Measurements from ENCODE around the gene UNC5B.

The UNC5B gene

DNA sequence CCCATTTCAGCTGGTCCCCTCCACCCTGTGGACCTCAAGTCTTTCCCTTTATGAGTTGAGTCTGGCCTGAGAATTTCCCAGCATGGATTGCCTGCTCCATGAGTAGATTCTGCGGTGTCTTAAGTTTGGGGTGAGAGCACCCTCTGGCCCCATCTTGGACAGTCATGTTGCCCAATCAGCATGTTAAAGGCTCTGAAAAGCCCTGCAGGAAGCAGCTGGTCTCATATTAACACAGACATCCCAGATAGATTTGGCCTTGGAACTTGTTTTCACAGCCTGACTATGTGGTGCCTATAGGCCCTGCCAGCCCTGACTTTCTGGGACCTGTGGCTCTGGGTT, 91.2 kb downstream of the UNC5B start:
- no peaks in the 10 kb centered on the region for H3K4me1 ChIP-seq (ENCODE audit: control insufficient read depth, insufficient read depth, low read length, poor library complexity, severe bottlenecking)
- H3K27ac ChIP-seq (ENCODE audit: low read depth, low read length, severe bottlenecking): no peak overlapping the region
- H3K9me3 ChIP-seq (ENCODE audit: control insufficient read depth, low read length): no peaks in the 10 kb centered on the region
- peaks cover 50% of the 10 kb centered on the region for H3K36me3 ChIP-seq (ENCODE audit: control insufficient read depth, insufficient read depth, low read length)
- no peak overlapping the region for H3K4me3 ChIP-seq (ENCODE audit: extremely low read depth, insufficient read depth, low read length, poor library complexity, severe bottlenecking)
- WGBS, 2 experiments (ENCODE audit: insufficient coverage in 2 of 2): 50 to 60% methylated on average over 1 of the region's 1 CpG

DNA sequence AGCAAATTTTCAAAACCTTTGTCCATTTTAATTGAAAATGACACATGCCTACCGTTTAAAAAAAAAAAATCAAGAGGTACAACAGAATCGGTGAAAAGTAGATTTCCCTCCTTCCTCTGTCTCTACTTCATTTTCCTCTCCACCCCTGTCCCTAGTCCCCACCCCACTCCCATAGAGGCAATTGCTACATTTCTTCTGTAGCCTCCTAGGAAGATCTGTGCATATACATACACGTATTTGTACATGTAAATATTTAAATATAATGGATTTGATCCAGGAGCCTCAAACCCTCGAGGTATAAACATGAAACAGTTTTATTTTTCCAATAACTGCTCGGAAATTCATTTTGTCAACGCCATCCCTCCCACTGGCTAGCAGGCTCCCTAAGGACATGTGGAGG, 92.5 kb downstream of the UNC5B start:
- H3K4me1 ChIP-seq (ENCODE audit: control insufficient read depth, insufficient read depth, low read length, poor library complexity, severe bottlenecking): no peaks in the 10 kb centered on the region
- WGBS, 2 experiments (ENCODE audit: insufficient coverage in 2 of 2): 91 to 98% methylated on average over 5 of the region's 6 CpGs
- peaks cover 40% of the 10 kb centered on the region for H3K36me3 ChIP-seq (ENCODE audit: control insufficient read depth, insufficient read depth, low read length)
- no peaks in the 10 kb centered on the region for H3K9me3 ChIP-seq (ENCODE audit: control insufficient read depth, low read length)
- no peak overlapping the region for H3K27ac ChIP-seq (ENCODE audit: low read depth, low read length, severe bottlenecking)
- H3K4me3 ChIP-seq (ENCODE audit: extremely low read depth, insufficient read depth, low read length, poor library complexity, severe bottlenecking): no peak overlapping the region

- WGBS, 2 experiments (ENCODE audit: insufficient coverage in 2 of 2): 75 to 76% methylated on average over 2 to 3 of the region's 3 CpGs
- peaks cover 26% of the 10 kb centered on the region for H3K36me3 ChIP-seq (ENCODE audit: control insufficient read depth, insufficient read depth, low read length)
- H3K27ac ChIP-seq (ENCODE audit: low read depth, low read length, severe bottlenecking): no peak overlapping the region
- no peaks in the 10 kb centered on the region for H3K9me3 ChIP-seq (ENCODE audit: control insufficient read depth, low read length)
- no peaks in the 10 kb centered on the region for H3K4me1 ChIP-seq (ENCODE audit: control insufficient read depth, insufficient read depth, low read length, poor library complexity, severe bottlenecking)
- H3K4me3 ChIP-seq (ENCODE audit: extremely low read depth, insufficient read depth, low read length, poor library complexity, severe bottlenecking): no peak overlapping the region
Observed at GRCh38 chr10:71306979-71307378, 94.6 kb downstream of the UNC5B start.

DNA sequence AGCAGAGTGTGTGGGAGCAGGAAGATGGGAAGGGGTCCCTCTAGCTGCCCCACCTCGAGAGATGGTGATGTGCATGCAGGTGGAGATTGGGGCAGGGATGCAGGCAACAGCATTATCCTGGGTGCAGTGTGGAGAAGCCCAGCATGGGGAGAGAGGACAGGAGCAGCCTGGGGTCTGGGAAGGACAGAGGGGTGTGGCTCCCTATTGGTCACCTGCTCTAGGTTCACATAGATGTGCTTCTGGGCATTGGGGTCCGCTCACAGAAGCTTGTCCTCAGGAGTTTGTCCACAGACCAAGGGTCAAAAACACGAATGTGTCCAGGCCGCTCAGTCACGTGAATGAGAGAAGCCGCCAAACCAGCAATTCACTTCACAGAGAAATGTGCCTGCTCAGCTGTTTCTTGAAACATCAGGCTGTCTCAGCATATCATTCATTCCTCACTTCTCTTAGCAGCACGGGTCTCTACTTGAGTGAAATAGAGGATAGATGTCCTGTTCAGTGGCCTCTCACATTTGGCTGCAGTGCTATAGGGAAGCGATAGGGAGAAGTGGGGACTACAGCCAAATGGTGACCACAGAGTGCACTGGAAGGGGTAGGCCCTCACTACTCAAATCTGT, 95.2 kb downstream of the UNC5B start:
- no peak overlapping the region for H3K4me3 ChIP-seq (ENCODE audit: extremely low read depth, insufficient read depth, low read length, poor library complexity, severe bottlenecking)
- no peak overlapping the region for H3K27ac ChIP-seq (ENCODE audit: low read depth, low read length, severe bottlenecking)
- H3K36me3 ChIP-seq (ENCODE audit: control insufficient read depth, insufficient read depth, low read length): peaks cover 24% of the 10 kb centered on the region
- no peaks in the 10 kb centered on the region for H3K4me1 ChIP-seq (ENCODE audit: control insufficient read depth, insufficient read depth, low read length, poor library complexity, severe bottlenecking)
- 88 to 95% methylated on average over 7 of the region's 8 CpGs for WGBS, 2 experiments (ENCODE audit: insufficient coverage in 2 of 2)
- H3K9me3 ChIP-seq (ENCODE audit: control insufficient read depth, low read length): no peaks in the 10 kb centered on the region

- WGBS, 2 experiments (ENCODE audit: insufficient coverage in 2 of 2): 100% methylated on average over 1 to 2 of the region's 2 CpGs
- no peaks in the 10 kb centered on the region for H3K4me1 ChIP-seq (ENCODE audit: control insufficient read depth, insufficient read depth, low read length, poor library complexity, severe bottlenecking)
- no peak overlapping the region for H3K27ac ChIP-seq (ENCODE audit: low read depth, low read length, severe bottlenecking)
- H3K36me3 ChIP-seq (ENCODE audit: control insufficient read depth, insufficient read depth, low read length): peaks cover 18% of the 10 kb centered on the region
- no peak overlapping the region for H3K4me3 ChIP-seq (ENCODE audit: extremely low read depth, insufficient read depth, low read length, poor library complexity, severe bottlenecking)
- H3K9me3 ChIP-seq (ENCODE audit: control insufficient read depth, low read length): no peaks in the 10 kb centered on the region
Observed at GRCh38 chr10:71308244-71308643, 95.9 kb downstream of the UNC5B start.

GRCh38 chr10:71308985-71309384, 96.6 kb downstream of the UNC5B start:
- H3K36me3 ChIP-seq (ENCODE audit: control insufficient read depth, insufficient read depth, low read length): peaks cover 13% of the 10 kb centered on the region
- WGBS, 2 experiments (ENCODE audit: insufficient coverage in 2 of 2): 69 to 88% methylated on average over 2 of the region's 3 CpGs
- no peaks in the 10 kb centered on the region for H3K4me1 ChIP-seq (ENCODE audit: control insufficient read depth, insufficient read depth, low read length, poor library complexity, severe bottlenecking)

GRCh38 chr10:71309919-71310318, 97.5 kb downstream of the UNC5B start:
- H3K27ac ChIP-seq (ENCODE audit: low read depth, low read length, severe bottlenecking): no peak overlapping the region
- H3K9me3 ChIP-seq (ENCODE audit: control insufficient read depth, low read length): no peaks in the 10 kb centered on the region
- no peak overlapping the region for H3K4me3 ChIP-seq (ENCODE audit: extremely low read depth, insufficient read depth, low read length, poor library complexity, severe bottlenecking)
- peaks cover 5% of the 10 kb centered on the region for H3K36me3 ChIP-seq (ENCODE audit: control insufficient read depth, insufficient read depth, low read length)
- H3K4me1 ChIP-seq (ENCODE audit: control insufficient read depth, insufficient read depth, low read length, poor library complexity, severe bottlenecking): no peaks in the 10 kb centered on the region
- WGBS, 2 experiments (ENCODE audit: insufficient coverage in 2 of 2): 80% methylated on average over 2 of the region's 3 CpGs

More at GRCh38 chr10:71308985-71309384, 96.6 kb downstream of the UNC5B start:
- Histone ChIP-seq H3K4me3 (ENCODE audit: extremely low read depth, insufficient read depth, low read length, poor library complexity, severe bottlenecking) (no peak overlapping the region), H3K27ac (ENCODE audit: low read depth, low read length, severe bottlenecking) (no peak overlapping the region), H3K9me3 (ENCODE audit: control insufficient read depth, low read length) (no peaks in the 10 kb centered on the region)

DNA sequence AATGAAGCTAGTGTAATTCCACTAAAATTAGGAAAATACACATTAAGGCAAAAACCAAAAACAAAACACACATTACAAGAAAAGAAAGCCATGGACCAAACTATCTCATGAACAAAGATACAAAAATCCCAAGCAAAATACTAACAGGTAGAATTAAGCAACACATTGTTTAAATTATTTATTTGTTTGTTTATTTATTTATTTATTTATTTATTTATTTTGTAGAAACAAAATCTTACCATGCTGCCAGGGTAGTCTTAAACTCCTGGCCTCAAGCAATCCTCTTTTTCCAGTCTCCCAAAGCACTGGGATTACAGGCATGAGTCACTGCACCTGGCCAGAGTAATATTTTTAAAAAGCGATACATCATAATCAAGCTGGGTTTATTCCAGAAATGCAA, 99.8 kb downstream of the UNC5B start:
- Histone ChIP-seq H3K9me3 (ENCODE audit: control insufficient read depth, low read length) (no peaks in the 10 kb centered on the region), H3K4me1 (ENCODE audit: control insufficient read depth, insufficient read depth, low read length, poor library complexity, severe bottlenecking) (no peaks in the 10 kb centered on the region), H3K27ac (ENCODE audit: low read depth, low read length, severe bottlenecking) (no peak overlapping the region), H3K4me3 (ENCODE audit: extremely low read depth, insufficient read depth, low read length, poor library complexity, severe bottlenecking) (no peak overlapping the region), H3K36me3 (ENCODE audit: control insufficient read depth, insufficient read depth, low read length) (no peaks in the 10 kb centered on the region)
- WGBS, 2 experiments (ENCODE audit: insufficient coverage in 2 of 2): no CpG with 5 or more reads among the region's 1 CpG

GRCh38 chr10:71312811-71313789, 100.7 kb downstream of the UNC5B start:
- Histone ChIP-seq H3K9me3 (ENCODE audit: control insufficient read depth, low read length) (no peaks in the 10 kb centered on the region), H3K27ac (ENCODE audit: low read depth, low read length, severe bottlenecking) (no peak overlapping the region), H3K4me1 (ENCODE audit: control insufficient read depth, insufficient read depth, low read length, poor library complexity, severe bottlenecking) (no peaks in the 10 kb centered on the region), H3K4me3 (ENCODE audit: extremely low read depth, insufficient read depth, low read length, poor library complexity, severe bottlenecking) (no peak overlapping the region), H3K36me3 (ENCODE audit: control insufficient read depth, insufficient read depth, low read length) (no peaks in the 10 kb centered on the region)
- 79 to 88% methylated on average over 11 to 13 of the region's 19 CpGs for WGBS, 2 experiments (ENCODE audit: insufficient coverage in 2 of 2)

DNA sequence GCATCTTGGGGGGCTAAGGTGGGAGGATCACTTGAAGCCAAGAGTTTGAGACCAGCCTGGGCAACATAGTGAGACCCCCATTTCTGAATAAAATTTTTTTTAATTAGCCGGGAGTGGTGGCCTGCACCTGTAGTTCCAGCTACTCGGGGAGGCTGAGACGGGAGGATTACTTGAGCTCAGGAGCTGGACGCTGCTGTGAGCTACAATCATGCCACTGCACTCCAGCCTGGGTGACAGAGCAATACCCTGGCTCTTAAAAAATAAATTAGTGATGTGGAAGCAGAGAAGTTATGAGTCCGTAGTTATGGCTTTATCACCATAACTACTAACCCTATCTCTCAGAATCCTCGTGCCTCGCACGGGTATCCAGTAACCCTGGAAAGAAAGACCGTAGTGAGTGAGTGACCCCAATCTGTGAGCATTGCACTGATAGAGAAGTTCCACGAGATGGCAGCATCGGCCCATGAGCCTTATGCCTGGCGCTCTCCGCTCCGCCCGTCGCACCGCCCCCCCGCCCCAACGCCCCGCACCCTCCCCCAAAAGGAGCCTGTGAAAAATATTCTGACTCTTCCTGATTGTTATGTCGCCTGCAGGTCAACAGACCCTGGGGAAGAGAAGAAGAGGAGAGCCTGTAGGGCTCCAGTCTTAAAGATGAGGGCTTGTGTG, 101.8 kb downstream of the UNC5B start:
- WGBS, 2 experiments (ENCODE audit: insufficient coverage in 2 of 2): 8 to 31% methylated on average over 8 to 20 of the region's 21 CpGs
- H3K4me1 ChIP-seq (ENCODE audit: control insufficient read depth, insufficient read depth, low read length, poor library complexity, severe bottlenecking): no peaks in the 10 kb centered on the region
- no peak overlapping the region for H3K27ac ChIP-seq (ENCODE audit: low read depth, low read length, severe bottlenecking)
- H3K9me3 ChIP-seq (ENCODE audit: control insufficient read depth, low read length): no peaks in the 10 kb centered on the region
- H3K4me3 ChIP-seq (ENCODE audit: extremely low read depth, insufficient read depth, low read length, poor library complexity, severe bottlenecking): no peak overlapping the region
- no peaks in the 10 kb centered on the region for H3K36me3 ChIP-seq (ENCODE audit: control insufficient read depth, insufficient read depth, low read length)
